GM19372 (cell line): ENCODE measurements around the gene CT47C1.
"Not testable (repeated sequence)": the region's sequence is repeated elsewhere in the genome, so short reads cannot be mapped to it uniquely, and the experiment has no call there.

Experiments used
- ATAC-seq: cut with Tn5 transposase; IDR thresholded peaks from one replicate; pipeline ENCODE4 v1.9.1; 2021; ENCODE audit warnings: mild to moderate bottlenecking, low read depth, moderate library complexity; ENCODE audit not compliant: unreplicated experiment

CT47C1 gene

GRCh38 chrX:119072744-119073143 lies at the start of gene CT47C1:
CT47C1 (plus strand) TSS chrX:119072993; CDS start chrX:119073226, 233 bp downstream.
- no peak for ATAC-seq

- ATAC-seq, result no peak
Observed at GRCh38 chrX:119025900-119026299, 46.9 kb upstream of the CT47C1 start.

DNA sequence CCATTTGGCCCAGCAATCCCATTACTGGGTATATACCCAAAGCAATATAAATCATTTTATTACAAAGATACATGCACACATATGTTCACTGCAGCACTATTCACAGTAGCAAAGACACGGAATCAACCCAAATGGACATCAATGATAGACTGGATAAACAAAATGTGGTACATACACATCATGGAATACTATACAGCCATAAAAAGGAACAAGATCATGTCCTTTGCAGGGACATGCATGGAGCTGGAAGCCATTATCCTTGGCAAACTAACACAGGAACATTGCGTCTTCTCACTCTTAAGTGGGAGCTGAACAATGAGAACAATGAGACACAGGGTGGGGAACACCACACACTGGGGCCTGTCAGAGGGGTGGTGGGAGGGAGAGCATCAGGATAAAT lies 46.4 kb upstream of the CT47C1 start:
- ATAC-seq, result not testable (repeated sequence)

DNA sequence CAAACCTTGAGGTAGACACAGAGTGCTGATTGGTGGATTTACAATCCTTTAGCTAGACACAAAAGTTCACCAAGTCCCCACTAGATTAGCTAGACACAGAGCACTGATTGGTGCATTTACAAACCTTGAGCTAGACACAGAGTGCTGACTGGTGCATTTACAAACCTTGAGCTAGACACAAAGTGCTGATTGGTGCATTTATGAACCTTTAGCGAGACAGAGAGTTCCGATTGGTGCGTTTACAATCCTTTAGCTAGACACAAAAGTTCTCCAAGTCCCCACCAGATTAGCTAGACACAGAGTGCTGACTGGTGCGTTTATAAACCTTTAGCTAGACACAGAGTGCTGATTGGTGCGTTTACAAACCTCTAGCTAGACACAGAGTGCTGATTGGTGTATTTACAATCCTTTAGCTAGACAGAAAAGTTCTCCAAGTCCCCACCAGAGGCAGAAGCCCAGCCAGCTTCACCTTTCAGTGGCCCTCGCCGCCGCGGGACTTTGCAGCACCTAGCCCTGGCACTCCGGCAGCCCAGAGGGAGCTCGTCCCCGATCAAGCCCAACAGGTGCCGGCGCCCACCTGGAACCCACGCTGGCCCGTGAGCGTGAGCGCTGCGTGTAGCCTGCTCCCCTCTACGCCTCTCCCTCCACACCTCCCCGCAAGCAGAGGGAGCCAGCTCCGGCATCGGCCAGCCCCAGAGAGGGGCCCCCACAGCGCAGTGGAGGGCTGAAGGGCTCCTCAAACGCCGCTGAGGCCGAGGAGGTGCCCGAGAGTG lies 44.6 kb upstream of the CT47C1 start:
- ATAC-seq, result not testable (repeated sequence)

DNA sequence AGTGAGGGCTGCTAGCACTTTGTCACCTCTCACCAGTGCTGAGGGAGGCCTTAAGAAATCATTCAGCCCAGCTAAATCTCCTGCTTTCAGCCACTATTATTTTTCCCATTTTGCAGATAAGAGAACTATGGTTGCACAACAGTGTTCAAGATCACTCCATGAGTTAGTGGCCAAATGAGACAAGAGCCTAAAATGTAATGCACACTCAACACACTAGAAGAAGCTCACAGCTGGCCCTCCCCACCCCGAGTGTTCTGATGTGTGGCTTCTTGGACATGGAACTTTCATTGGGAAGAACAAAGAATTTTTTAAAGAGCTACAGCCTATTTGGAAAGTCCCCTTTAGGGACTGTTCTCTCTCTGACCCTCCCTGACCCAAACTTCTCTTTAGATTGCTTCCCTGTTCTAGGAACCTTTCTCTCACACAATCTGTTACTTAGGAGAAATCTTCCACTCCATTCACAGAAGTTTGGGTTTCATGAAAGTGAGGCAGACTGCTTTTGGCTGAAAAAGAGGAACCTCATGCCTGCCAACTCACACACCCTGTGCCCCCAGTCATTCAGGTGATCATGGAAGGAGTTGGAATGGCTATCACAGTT lies 44.0 kb upstream of the CT47C1 start:
- ATAC-seq, result no peak

DNA sequence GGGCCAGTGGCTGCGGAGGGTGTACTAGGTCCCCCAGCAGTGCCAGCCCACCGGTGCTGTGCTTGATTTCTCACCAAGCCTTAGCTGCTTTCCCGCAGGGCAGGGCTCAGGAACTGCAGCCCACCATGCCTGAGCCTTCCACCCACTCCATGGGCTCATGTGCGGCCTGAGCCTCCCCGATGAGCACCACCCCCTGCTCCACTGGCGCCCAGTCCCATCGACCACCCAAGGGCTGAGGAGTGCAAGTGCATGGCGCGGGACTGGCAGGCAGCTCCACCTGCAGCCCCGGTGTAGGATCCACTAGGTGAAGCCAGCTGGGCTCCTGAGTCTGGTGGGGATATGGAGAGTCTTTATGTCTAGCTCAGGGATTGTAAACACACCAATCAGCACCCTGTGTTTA lies 43.1 kb upstream of the CT47C1 start:
- ATAC-seq, result not testable (repeated sequence)

DNA sequence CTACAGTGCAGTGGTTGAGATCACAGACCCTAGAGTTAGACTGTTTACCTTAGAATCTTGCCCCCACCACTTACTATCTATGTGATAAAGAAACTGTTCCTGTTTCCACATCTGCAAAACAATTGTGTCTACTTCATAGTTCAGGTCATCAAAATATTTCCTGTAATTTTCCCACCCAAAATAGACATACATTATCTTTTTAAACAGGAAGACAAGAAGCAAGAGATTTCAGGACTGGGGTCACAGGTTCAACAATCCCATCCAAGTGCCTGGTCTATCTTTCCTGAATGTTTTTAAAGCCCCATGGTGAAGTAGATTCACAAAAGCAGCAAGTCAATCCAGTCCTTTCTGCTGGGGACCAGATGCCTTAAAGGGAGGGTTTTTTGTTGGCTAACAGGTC lies 41.8 kb upstream of the CT47C1 start:
- no peak for ATAC-seq

DNA sequence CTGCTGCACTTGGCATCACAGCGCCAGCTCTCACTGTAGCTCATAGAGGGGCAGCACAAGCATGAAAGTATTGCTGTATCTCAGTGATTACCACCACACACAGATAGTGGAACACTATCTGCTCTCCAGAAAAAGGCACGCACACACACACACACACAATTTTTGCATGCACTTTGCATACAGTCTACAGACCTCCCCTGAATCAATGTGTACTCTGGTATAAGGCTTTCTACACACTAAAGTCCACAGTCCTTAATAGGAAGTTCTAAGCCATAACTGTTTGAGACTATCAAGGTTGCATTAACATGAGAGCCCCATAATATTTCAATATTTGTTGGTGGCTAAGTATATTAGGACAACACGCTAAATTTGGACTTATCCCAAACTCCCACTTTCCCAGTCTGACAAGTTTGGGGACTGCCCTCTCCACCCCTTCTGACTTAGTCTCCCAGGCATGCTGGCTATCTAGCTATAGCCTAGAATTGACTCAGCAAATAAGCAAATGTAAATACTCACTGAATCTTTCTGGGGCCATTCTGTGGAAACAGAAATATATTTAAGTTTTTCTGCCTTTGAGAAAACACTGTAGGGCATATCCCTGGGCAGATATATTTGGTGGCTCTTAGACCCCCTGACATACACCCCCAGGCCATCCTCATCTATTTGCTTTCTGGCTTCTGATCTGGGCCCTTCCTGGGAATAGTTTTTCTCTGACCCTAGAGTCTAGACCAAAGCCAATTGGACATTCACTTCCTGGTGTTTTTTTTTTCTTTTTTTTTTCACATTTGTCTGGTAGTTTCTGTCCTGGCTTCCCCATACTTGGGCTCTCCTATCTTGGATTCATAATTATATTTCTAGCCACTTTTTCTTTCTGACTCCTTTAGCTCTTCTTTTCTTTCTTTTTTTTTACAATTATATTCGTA lies 36.4 kb upstream of the CT47C1 start:
- ATAC-seq, result no peak

GRCh38 chrX:119040432-119040831 lies 32.4 kb upstream of the CT47C1 start:
- ATAC-seq, result no peak

- ATAC-seq, result no peak
Observed at GRCh38 chrX:119041175-119041574, 31.6 kb upstream of the CT47C1 start.

DNA sequence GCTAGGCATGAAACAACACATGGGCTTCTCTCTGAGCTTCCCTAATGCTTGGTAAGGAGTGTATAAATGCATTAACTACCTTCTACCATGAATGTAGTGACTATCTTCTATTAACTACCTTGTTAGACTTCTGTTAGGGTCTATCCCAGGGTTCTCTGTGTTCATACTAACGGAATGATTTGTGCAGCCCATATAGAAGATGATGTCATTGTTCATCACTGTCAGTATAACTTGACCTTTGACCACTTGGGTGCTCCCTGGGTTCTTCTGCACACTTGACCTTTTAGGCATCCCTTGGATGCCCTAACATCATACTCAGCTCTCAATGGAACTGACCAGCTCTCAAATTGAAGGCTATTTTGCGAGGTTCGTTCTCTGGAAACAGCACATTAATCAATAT lies 30.8 kb upstream of the CT47C1 start:
- ATAC-seq, result no peak

DNA sequence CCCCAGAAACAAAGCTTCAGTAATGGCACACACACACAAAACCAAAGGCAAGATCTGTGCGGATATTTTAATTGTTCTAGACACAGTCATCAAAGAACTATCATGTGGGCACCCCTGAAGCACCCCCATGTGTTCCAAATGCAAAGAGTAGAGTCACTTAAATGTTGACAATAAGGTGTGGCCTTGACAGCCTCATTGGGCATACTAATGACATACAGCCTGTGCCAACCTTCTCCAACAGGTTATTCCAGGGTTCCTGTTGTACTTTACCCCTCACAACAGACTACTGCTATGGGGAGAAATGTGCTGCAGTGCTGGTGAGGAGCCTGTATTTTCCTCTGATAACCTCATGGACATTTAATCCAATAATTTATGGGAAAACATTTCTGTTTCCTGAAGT lies 29.8 kb upstream of the CT47C1 start:
- ATAC-seq, result no peak

DNA sequence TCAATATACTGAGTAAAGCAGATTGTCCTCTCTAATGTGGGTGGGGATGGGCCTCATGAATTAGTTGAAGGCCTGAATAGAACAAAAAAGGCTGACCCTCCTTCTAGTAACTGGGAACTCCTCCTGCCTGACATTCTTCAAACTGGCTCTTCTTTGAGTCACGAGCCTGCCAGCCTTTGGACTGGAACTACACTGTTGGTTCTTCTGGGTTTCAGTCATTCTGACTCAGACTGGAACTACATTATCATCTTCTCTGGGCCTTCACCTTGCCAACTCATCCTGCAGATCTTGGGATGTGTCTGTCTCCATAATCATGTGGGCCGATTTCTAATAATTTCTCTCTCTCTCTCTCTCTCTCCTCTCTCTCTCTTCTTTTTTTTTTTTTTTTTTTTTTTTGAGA lies 26.9 kb upstream of the CT47C1 start:
- ATAC-seq, result no peak

- no peak for ATAC-seq
Observed at GRCh38 chrX:119055687-119056086, 17.1 kb upstream of the CT47C1 start.

- ATAC-seq, result no peak
Observed at GRCh38 chrX:119062750-119063374, 9.9 kb upstream of the CT47C1 start.

- no peak for ATAC-seq
Observed at GRCh38 chrX:119063428-119063827, 9.4 kb upstream of the CT47C1 start.

DNA sequence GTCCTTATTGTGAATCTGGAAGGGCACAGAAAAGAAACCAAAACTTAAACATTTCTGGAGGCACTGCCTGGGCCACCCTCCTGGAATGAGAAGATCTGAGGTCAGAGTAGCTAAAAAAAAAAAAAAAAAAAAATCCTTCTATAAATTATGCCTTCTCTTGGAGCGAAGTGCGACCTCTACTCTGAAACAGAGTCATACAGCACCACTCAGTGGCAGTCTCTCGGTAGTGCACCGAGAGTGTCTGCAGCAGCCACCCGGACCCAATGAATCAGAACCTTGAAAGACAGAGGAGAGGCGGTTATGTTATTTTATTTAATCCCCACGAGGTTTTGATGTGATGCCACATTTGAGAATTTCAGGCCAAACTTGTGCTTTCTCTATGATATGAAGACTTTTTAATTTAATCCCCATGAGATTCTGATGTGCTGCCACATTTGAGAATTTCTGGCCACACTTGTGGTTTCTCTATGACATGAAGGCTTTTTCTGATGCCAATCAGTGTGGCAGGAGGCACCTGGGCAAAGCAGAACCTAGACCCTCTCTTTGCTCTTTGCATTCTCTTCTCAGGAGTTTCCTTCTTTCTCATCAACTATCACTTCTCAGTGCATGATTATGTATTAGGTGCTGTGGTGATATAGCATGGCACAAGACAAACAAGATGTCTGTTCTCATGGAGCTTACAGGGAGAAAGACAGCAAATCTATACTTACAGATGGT lies 5.6 kb upstream of the CT47C1 start:
- ATAC-seq, result no peak

DNA sequence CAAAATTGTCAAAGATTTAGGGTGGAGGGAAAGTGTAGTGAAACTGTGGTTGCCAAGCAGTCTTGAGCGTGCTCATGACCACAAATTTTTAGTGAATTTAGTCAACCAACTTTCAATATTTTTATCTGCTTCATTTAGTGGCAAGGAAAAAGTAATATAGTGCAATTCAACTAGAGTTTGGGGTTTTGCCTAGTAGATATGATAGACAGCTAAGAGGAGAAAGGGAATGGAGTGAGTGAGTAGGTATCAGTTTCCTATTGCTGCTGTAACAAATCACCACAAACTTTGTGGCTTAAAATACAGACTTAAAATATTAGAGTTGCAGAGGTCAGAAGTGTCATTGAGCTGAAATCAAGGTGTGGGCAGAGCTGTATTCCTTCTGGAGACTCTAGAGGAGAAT lies 3.7 kb upstream of the CT47C1 start:
- no peak for ATAC-seq

DNA sequence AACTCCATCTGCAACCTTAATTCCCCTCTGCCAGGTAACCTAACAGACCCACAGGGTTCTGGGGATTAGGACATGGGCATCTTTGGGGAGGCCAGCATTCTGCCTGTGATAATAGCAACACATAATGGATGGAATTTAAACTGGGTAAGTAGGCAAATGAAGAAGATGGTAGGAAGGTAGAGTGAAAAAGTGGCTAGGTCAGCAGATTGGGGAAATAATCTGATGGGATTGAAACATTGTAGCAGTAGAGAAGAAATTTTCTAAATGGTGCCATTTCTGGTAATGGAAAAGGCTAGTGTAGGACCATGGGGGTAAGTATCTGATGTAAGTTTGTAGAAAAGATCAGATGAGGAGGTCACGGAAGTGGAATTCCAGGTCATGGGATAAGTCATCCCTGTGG lies 3.0 kb upstream of the CT47C1 start:
- no peak for ATAC-seq

DNA sequence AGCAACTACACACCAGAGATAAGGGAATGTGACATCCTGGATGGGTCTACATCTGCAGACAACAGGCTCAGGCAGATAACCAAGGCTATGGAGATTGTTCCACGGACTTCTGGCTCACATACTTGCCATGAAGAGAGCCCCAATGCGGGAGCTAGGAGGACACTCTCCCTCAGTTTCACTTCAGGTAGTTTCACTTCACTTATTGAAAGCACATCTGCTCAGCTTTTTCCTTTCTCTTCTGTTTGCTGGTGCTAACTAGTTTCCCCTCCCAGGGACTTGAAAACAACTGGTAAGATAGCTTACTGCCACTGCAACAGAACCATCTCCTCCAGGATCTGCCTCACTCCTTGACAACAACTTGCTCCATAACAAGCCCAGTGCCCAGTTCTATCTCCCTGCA lies 1.4 kb upstream of the CT47C1 start:
- no peak for ATAC-seq
